Type B pancreatic cell (in vitro differentiated cells): ENCODE results near the gene MMP15. TPM values are rescaled to one million over a fixed set of nuclear protein-coding genes. Genes with fewer than 3 reads are reported as not detected.

Experiments
- DNase-seq: peaks from one replicate; pipeline ENCODE4 v3.0.0; 2021; ENCODE audit warnings: mixed read lengths; ENCODE audit not compliant: unreplicated experiment; ENCODE audit errors: extremely low spot score
- H3K27ac Mint-ChIP-seq: 2 replicates; pipeline ENCODE4 v1.8.0; 2021; ENCODE audit warnings: mild to moderate bottlenecking, mixed read lengths
- H3K27me3 Mint-ChIP-seq: 2 replicates; pipeline ENCODE4 v1.8.0; 2021; ENCODE audit warnings: mixed read lengths
- H3K36me3 Mint-ChIP-seq: 2 replicates; pipeline ENCODE4 v1.8.0; 2021; ENCODE audit warnings: mixed read lengths
- H3K4me1 Mint-ChIP-seq: one replicate; pipeline ENCODE4 v1.8.0; 2021; ENCODE audit warnings: mixed read lengths; ENCODE audit not compliant: unreplicated experiment
- H3K4me3 Mint-ChIP-seq: 2 replicates; pipeline ENCODE4 v1.8.0; 2021; ENCODE audit warnings: mild to moderate bottlenecking, mixed read lengths
- H3K9me3 Mint-ChIP-seq: 2 replicates; pipeline ENCODE4 v1.8.0; 2021; ENCODE audit warnings: mixed read lengths
- total RNA-seq: library from RNA; stranded (reverse); gene quantifications from 2 replicates; pipeline ENCODE4 v1.2.1, GENCODE V29; 2021; ENCODE audit warnings: low replicate concordance
- TF ChIP-seq, protein P1 (sequence below): fragments of 200-600 bp; sonication (generic); conservative IDR thresholded peaks from 2 replicates; pipeline ENCODE4 v1.5.0; 2021; ENCODE audit warnings: antibody characterized with exemption, mild to moderate bottlenecking

Gene MMP15
- total RNA-seq, 1 donor from 2014 or later: 33.2 TPM

GRCh38 chr16:58082381-58082780 is 56.8 kb downstream of the MMP15 start:
- no peak for DNase-seq
- H3K27ac Mint-ChIP-seq: no peak overlapping the region
- no peak overlapping the region for H3K4me3 Mint-ChIP-seq
- peaks cover 4% of the 10 kb centered on the region for H3K9me3 Mint-ChIP-seq
- no peaks in the 10 kb centered on the region for H3K36me3 Mint-ChIP-seq
- TF ChIP-seq, protein P1, sequence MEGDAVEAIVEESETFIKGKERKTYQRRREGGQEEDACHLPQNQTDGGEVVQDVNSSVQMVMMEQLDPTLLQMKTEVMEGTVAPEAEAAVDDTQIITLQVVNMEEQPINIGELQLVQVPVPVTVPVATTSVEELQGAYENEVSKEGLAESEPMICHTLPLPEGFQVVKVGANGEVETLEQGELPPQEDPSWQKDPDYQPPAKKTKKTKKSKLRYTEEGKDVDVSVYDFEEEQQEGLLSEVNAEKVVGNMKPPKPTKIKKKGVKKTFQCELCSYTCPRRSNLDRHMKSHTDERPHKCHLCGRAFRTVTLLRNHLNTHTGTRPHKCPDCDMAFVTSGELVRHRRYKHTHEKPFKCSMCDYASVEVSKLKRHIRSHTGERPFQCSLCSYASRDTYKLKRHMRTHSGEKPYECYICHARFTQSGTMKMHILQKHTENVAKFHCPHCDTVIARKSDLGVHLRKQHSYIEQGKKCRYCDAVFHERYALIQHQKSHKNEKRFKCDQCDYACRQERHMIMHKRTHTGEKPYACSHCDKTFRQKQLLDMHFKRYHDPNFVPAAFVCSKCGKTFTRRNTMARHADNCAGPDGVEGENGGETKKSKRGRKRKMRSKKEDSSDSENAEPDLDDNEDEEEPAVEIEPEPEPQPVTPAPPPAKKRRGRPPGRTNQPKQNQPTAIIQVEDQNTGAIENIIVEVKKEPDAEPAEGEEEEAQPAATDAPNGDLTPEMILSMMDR: no peak
- no peaks in the 10 kb centered on the region for H3K4me1 Mint-ChIP-seq
- H3K27me3 Mint-ChIP-seq: no peaks in the 10 kb centered on the region

GRCh38 chr16:58084635-58085034 is 59.1 kb downstream of the MMP15 start:
- Mint-ChIP-seq H3K9me3 (no peaks in the 10 kb centered on the region), H3K4me1 (no peaks in the 10 kb centered on the region), H3K27ac (no peak overlapping the region), H3K36me3 (no peaks in the 10 kb centered on the region), H3K4me3 (no peak overlapping the region), H3K27me3 (no peaks in the 10 kb centered on the region)
- no peak for DNase-seq
- TF ChIP-seq, protein P1: no peak

- no peak overlapping the region for H3K27ac Mint-ChIP-seq
- H3K9me3 Mint-ChIP-seq: no peaks in the 10 kb centered on the region
- H3K4me1 Mint-ChIP-seq: no peaks in the 10 kb centered on the region
- no peak overlapping the region for H3K4me3 Mint-ChIP-seq
- TF ChIP-seq, protein P1: no peak
- H3K27me3 Mint-ChIP-seq: no peaks in the 10 kb centered on the region
- DNase-seq: no peak
- no peaks in the 10 kb centered on the region for H3K36me3 Mint-ChIP-seq
Observed at GRCh38 chr16:58085171-58085570, 59.6 kb downstream of the MMP15 start.

- TF ChIP-seq, protein P1: no peak
Observed at GRCh38 chr16:58085584-58086251, 60.2 kb downstream of the MMP15 start.

GRCh38 chr16:58086381-58087208 is 61.0 kb downstream of the MMP15 start:
- Mint-ChIP-seq H3K27me3 (no peaks in the 10 kb centered on the region), H3K4me3 (no peak overlapping the region), H3K27ac (no peak overlapping the region), H3K4me1 (no peaks in the 10 kb centered on the region), H3K9me3 (no peaks in the 10 kb centered on the region), H3K36me3 (no peaks in the 10 kb centered on the region)
- TF ChIP-seq, protein P1: no peak
- DNase-seq: no peak

More at GRCh38 chr16:58085584-58086251, 60.2 kb downstream of the MMP15 start:
- H3K27ac Mint-ChIP-seq: no peak overlapping the region
- H3K27me3 Mint-ChIP-seq: no peaks in the 10 kb centered on the region
- H3K4me1 Mint-ChIP-seq: no peaks in the 10 kb centered on the region
- H3K9me3 Mint-ChIP-seq: no peaks in the 10 kb centered on the region
- H3K36me3 Mint-ChIP-seq: no peaks in the 10 kb centered on the region
- no peak for DNase-seq
- H3K4me3 Mint-ChIP-seq: no peak overlapping the region
